Measurements from ENCODE around the gene COL1A2. TPM values are rescaled to one million over a fixed set of nuclear protein-coding genes. Genes with fewer than 3 reads are reported as not detected.

Gene COL1A2
- total and polyA plus RNA-seq, 2 of the 4 experiments (the other 2 are of a cell fraction), result 1,211 to 4,454 TPM

DNA sequence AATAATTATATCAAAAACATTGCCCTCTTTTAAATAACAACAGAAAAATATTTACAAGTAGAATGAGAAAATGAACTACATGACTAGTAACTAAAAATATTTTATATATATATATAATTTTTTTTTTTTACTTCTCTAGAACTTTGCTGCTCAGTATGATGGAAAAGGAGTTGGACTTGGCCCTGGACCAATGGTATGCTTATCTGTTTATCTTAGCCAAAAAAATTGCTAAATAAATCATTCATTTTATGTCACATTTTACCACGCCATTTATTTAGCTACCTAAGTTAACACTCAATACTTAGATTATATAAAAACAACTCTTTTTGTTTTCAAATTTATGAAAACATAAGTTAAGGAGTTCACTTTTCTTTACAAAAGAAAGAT lies 6.7 kb downstream of the COL1A2 start:
- Histone ChIP-seq H3K27me3 (ENCODE audit: control insufficient read depth, insufficient read depth, low read length) (no peaks in the 10 kb centered on the region), H4K20me1 (ENCODE audit: insufficient read depth, low read length) (peaks cover 42% of the 10 kb centered on the region; the same call in 1 of the 2 replicates), H3K4me1 (ENCODE audit: control insufficient read depth, insufficient read depth, low read length) (peaks cover 12% of the 10 kb centered on the region), H3K23ac (ENCODE audit: low read depth, low read length) (no peak overlapping the region), H3K4me2 (ENCODE audit: low read depth, low read length) (peak overlapping the region; percentile 96; the same call in 1 of the 2 replicates), H2AK5ac (ENCODE audit: low read depth, low read length) (no peak overlapping the region), H3K36me3 (ENCODE audit: control insufficient read depth, insufficient read depth, low read length) (peaks cover 77% of the 10 kb centered on the region), H3K4ac (ENCODE audit: low read depth, low read length) (no peak overlapping the region), H3K18ac (ENCODE audit: low read depth, low read length) (no peak overlapping the region; the same call in 1 of the 2 replicates), H2BK20ac (ENCODE audit: low read depth, low read length) (no peak overlapping the region), H2AFZ (replicated peaks; ENCODE audit: low read length, poor library complexity) (no peak overlapping the region), H3K9ac (ENCODE audit: low read depth, low read length) (peak overlapping the region; percentile 97), H3K27ac (ENCODE audit: insufficient read depth, low read length) (peak overlapping the region; percentile 91; the same call in 1 of the 2 replicates), H4K91ac (ENCODE audit: insufficient read depth, low read depth, low read length) (no peak overlapping the region), H2AK9ac (replicated peaks; ENCODE audit: low read depth, low read length, poor library complexity) (no peak overlapping the region), H3K79me1 (ENCODE audit: low read depth in 1 of 2, low read length in 2 of 2) (peaks cover 8 to 16% of the 10 kb centered on the region in 2 experiments; a peak in 3 of 4 replicates), H3K4me3 (ENCODE audit: insufficient read depth, low read depth, low read length) (no peak overlapping the region), H2BK15ac (ENCODE audit: low read depth, low read length) (no peak overlapping the region), H3K56ac (ENCODE audit: extremely low read depth, insufficient read depth, low read length) (no peak overlapping the region), H3K9me1 (ENCODE audit: insufficient read depth, low read length) (no peaks in the 10 kb centered on the region; the same call in 1 of the 2 replicates), H2BK5ac (ENCODE audit: low read depth, low read length, poor library complexity, severe bottlenecking) (peak overlapping the region; percentile 99), H3K14ac (replicated peaks; ENCODE audit: low read depth, low read length) (no peak overlapping the region), H2BK120ac (ENCODE audit: low read depth, low read length) (no peak overlapping the region), H4K5ac (ENCODE audit: low read depth, low read length) (no peak overlapping the region), H3K9me3 (ENCODE audit: control insufficient read depth, insufficient read depth, low read length) (no peaks in the 10 kb centered on the region), H4K8ac (ENCODE audit: low read depth in 2 of 2, low read length in 2 of 2) (0 out of 4 replicates have a peak overlapping the region, but pooled peaks of 1 of the 2 experiments have one; percentile 29)
- in situ Hi-C loops (cut with MboI; ENCODE audit: low sequenced_read_pairs) (no loop called here), intact Hi-C loops (cut with micrococcal nuclease) (no loop called here), dilution Hi-C loops (cut with HindIII; ENCODE audit: low sequenced_read_pairs, unreplicated experiment) (no loop called here)
- BruUV-seq (replicated peaks), result no TSS peak
- ATAC-seq (ENCODE audit: low read depth) (no peak), DNase-seq (no peak)
- CTCF ChIA-PET, result interaction anchor here (1.1 to 4.4 kb wide), 6 partner anchors 33 to 112 kb away, joined by 3 to 26 read pairs (median 4); no protein-coding TSS in a partner anchor
- POLR2A ChIA-PET (ENCODE audit: unreplicated experiment), result interaction anchor here (1.0 to 7.9 kb wide), 4 partner anchors 9 to 103 kb away, joined by 3 to 163 read pairs (median 3); no protein-coding TSS in a partner anchor
- TF ChIP-seq MAFK (IDR thresholded peaks at IDR 0.05; ENCODE audit: low read depth, low read length) (no peak), MAZ (IDR thresholded peaks at IDR 0.05; ENCODE audit: borderline replicate concordance, low read depth, low read length) (no peak), CEBPB (IDR thresholded peaks at IDR 0.05; ENCODE audit: low read depth, low read length) (no peak), CHD1 (IDR thresholded peaks at IDR 0.05; ENCODE audit: low read depth, low read length) (no peak), MXI1 (IDR thresholded peaks at IDR 0.05; ENCODE audit: borderline replicate concordance, low read depth, low read length) (no peak), NFE2L2 (IDR thresholded peaks at IDR 0.05; ENCODE audit: low read depth, low read length) (no peak), SMC3 (IDR thresholded peaks at IDR 0.05; ENCODE audit: low read depth, low read length) (no peak), RFX5 (IDR thresholded peaks at IDR 0.05; ENCODE audit: low read depth, low read length) (no peak), RCOR1 (IDR thresholded peaks at IDR 0.05; ENCODE audit: insufficient replicate concordance, low read length) (no peak), FOS (IDR thresholded peaks at IDR 0.05; ENCODE audit: low read depth, low read length) (no peak), BHLHE40 (IDR thresholded peaks at IDR 0.05; ENCODE audit: low read depth, low read length) (no peak), RAD21 (IDR thresholded peaks at IDR 0.05; ENCODE audit: low read length) (no peak)
- TF ChIP-seq, protein P1, sequence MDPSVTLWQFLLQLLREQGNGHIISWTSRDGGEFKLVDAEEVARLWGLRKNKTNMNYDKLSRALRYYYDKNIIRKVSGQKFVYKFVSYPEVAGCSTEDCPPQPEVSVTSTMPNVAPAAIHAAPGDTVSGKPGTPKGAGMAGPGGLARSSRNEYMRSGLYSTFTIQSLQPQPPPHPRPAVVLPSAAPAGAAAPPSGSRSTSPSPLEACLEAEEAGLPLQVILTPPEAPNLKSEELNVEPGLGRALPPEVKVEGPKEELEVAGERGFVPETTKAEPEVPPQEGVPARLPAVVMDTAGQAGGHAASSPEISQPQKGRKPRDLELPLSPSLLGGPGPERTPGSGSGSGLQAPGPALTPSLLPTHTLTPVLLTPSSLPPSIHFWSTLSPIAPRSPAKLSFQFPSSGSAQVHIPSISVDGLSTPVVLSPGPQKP (IDR thresholded peaks at IDR 0.05; ENCODE audit: borderline replicate concordance, low read depth, low read length), result no peak
- TF ChIP-seq, protein P2, sequence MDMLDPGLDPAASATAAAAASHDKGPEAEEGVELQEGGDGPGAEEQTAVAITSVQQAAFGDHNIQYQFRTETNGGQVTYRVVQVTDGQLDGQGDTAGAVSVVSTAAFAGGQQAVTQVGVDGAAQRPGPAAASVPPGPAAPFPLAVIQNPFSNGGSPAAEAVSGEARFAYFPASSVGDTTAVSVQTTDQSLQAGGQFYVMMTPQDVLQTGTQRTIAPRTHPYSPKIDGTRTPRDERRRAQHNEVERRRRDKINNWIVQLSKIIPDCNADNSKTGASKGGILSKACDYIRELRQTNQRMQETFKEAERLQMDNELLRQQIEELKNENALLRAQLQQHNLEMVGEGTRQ (IDR thresholded peaks at IDR 0.05; ENCODE audit: low read depth, low read length), result no peak
- no CpG with 5 or more reads among the region's 1 CpG for WGBS, 2 experiments (ENCODE audit: extremely low coverage in 2 of 2, insufficient read length in 1 of 2)
